NCI-H510A treated with DMSO at 0.1 percent for 48 hours (cell line): ENCODE data around the gene GPR146.

Experiments used
- DNase-seq: peaks from one replicate; lab custom pipeline; 2025; lab: John Stamatoyannopoulos, UW

The GPR146 gene

GRCh38 chr7:1076184-1077072 is 32.1 kb downstream of the GPR146 start:
- DNase-seq = no peak

DNA sequence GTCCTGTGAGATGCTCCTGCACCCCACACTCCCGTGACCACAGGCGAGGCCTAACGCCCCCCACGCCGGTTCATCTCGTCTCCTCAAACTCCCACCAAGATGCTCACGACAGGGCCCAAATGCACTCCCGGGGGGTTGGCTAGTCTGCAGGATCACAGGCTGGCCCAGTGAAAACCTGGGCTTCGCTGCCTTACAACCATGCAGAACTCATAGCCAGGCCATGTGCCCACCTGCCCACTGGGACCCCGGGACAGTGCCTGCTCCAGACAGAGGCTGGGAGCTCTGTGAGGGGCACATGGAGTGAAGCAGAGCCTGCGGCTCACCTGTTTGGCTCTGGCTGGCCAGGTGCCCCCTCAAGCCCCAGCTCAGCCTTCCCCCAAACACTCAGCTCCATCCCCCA is 34.2 kb downstream of the GPR146 start:
- DNase-seq = no peak

DNA sequence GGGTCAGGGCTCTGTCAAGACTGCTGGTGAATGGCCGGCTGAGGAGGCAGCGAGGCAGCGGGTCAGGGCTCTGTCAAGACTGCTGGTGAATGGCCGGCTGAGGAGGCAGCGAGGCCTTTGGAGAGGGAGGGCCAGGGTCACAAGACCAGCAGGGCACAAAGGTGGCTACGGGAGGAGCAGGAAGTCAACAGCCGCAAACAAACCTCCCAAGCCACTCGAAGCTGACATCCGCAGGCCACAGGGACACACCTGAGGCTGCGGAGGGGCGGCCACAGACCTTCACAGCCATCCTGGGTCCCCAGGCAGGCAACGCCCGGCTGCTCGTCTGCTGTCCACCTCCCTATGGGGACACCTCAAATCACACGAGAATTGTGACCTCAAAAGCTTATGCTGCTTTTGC is 34.6 kb downstream of the GPR146 start:
- no peak for DNase-seq

GRCh38 chr7:1079546-1079945 is 35.2 kb downstream of the GPR146 start:
- no peak for DNase-seq

DNA sequence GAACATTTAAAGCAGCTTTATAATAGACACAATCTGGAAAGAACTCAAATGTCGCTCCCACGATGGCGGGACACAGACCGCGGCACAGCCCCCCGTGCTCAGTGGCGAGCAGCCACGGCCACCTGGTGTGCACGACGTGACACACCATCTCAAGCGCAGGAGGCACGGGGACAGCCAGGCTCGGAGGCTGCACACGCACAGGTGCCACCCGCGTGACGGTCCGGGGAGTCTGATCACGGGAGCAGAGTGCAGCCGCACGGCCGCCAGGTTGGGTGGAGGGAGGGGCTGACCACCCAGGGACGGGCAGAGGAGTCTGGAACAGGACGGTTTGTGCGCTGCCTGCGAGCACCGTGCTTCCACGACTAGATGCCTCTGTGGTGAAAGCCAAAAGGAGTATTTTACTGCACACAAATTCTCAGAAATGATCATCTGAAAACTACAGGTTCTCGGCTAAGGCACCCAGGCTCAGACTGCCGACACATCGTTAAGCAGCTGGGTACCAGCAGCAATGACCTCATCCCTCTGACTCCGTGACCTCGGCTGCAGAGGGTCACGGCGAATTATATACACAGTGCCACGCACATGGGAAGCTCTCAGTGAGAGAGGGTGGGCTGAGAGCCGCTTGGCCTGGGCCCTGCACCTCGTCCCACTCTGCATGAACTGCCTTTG is 36.0 kb downstream of the GPR146 start:
- DNase-seq = no peak

- DNase-seq = no peak
These were observed 36.5 kb downstream of the GPR146 start for GRCh38 chr7:1080921-1081255.

DNA sequence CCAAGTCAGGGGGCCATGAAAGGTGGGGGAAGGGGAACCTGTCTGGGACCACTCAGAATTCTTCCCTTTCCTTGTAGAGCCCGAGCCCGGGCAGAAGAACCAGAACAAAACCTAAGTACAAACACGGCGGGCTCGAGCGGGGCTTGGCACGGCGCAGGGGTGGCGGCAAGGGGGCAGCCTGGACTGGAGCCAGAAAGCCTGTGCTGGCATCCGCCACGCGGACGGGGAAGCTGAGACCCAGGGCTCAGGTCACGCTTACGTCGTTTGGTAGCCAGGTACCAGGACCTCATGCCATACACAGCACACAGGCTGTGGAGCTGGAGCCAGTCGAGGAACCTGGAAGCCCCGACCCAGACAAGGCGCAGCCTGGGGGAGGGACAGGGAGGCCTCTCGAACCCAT is 37.0 kb downstream of the GPR146 start:
- DNase-seq = no peak

DNA sequence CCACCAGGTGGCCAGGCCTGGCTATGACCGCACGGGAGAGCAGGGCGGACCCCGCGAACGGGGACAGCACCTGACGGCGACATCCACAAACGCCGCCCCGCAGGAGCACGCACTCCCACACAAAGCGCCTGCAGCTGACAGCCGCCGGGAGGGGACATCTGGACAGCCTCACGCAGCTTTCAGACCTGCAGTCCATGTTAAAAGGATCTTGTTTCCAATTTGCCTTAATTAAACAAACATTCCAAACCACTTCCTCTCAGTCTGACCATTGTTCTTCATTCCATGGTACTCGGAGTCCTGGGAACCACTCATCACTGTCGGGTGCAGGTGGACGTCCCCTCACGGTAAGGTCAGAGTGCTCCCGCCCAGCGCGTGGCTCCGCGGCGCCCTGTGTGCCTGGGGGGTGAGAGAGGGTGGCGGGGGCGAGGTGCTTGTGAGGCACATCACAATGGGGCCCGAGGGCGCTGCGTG is 37.6 kb downstream of the GPR146 start:
- DNase-seq = no peak

DNA sequence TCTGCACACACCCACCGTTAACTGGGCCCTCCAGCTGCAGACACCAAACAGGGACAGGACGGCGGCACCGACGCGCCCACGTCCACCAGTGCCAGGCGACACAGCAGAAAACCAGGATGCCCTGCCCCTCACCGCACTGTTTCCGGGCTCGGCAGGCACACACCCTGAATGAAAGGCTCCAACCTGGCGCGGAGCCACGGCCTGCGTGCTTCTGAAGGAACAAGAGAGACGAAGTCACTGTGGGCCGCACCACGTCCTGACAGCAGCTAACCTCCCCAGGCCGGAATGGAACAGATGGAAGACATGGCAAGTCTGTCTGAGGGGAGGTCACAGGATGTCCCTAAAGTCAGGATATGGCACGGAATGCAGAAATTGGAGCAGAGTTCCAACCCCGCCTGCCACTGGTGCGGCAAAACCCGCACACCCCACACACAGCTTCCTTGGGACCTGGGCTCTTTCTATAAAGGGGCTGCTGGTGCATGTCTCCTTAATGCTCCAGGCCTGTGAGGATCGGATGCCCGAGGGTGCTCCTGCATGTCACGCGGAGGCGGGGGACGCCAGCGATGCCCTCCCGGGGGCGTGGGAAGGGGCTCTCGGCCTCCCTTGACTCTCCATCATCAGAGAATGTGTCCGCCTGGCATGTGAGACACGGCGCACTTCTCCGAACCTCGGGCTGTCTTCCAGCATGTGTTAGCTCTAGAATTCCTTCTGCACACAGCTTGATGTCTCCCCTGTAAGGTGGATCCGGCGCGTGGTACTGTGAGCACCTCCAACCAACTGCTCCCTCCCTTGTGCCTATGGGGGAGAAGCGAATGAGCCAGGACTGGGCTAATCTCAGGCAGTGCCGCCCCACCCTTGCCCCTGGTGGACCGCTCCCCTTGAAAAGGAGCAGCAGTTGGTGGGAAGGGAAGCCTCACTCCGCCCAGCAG is 39.6 kb downstream of the GPR146 start:
- DNase-seq = no peak

DNA sequence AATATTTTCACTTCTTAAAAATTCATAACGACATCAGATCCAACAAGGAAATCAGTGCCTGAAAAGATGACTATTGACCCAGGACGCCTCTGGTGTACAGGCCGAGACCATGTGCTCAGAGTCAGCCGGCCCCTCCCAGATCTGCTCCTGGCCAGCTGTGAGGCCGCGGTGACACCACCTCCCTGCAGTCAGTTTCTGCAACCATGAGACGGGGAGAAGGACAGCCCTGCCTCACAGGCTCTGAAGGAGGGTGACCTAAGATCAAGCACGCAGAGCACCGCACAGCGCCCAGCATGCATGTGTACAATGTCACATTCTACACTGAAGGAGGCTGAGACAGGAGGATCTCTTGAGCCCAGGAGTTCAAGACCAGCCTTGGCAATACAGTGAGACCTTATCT is 40.9 kb downstream of the GPR146 start:
- DNase-seq = no peak

- DNase-seq = no peak
These were observed 41.6 kb downstream of the GPR146 start for GRCh38 chr7:1085910-1086421.

GRCh38 chr7:1086588-1087464 is 42.5 kb downstream of the GPR146 start:
- DNase-seq = no peak

- no peak for DNase-seq
These were observed 43.1 kb downstream of the GPR146 start for GRCh38 chr7:1087465-1087814.

GRCh38 chr7:1087952-1088920 is 43.9 kb downstream of the GPR146 start, which contains the start of gene GPER1:
Gene GPER1 (plus strand): TSS chr7:1088113. CDS start chr7:1091729, 3,616 bp downstream.
- no peak for DNase-seq

DNA sequence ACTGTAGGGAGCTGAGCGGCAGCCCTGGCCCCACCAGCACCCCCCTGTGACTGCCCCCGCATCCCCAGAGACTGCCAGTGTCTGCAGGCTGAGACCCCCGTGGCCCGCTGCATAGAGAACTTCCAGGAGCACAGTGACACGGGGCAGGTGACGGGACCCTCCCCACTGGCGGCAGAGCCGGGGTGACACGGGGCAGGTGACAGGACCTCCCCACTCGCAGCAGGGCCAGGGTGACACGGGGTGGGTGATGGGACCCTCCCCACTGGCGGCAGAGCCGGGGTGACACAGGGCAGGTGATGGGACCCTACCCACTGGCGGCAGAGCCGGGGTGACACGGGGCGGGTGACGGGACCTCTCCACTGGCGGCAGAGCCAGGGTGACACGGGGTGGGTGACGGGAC is 45.9 kb downstream of the GPR146 start:
- DNase-seq = no peak

- DNase-seq = no peak
These were observed 46.6 kb downstream of the GPR146 start for GRCh38 chr7:1090686-1091643.

DNA sequence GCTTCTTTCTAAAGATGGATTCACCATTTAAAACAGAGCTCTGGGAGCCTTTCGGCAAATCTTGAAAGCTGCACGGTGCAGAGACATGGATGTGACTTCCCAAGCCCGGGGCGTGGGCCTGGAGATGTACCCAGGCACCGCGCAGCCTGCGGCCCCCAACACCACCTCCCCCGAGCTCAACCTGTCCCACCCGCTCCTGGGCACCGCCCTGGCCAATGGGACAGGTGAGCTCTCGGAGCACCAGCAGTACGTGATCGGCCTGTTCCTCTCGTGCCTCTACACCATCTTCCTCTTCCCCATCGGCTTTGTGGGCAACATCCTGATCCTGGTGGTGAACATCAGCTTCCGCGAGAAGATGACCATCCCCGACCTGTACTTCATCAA is 47.3 kb downstream of the GPR146 start:
- DNase-seq = no peak

DNA sequence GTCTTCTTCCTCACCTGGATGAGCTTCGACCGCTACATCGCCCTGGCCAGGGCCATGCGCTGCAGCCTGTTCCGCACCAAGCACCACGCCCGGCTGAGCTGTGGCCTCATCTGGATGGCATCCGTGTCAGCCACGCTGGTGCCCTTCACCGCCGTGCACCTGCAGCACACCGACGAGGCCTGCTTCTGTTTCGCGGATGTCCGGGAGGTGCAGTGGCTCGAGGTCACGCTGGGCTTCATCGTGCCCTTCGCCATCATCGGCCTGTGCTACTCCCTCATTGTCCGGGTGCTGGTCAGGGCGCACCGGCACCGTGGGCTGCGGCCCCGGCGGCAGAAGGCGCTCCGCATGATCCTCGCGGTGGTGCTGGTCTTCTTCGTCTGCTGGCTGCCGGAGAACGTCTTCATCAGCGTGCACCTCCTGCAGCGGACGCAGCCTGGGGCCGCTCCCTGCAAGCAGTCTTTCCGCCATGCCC is 47.9 kb downstream of the GPR146 start:
- DNase-seq = no peak
